GM18517 (cell line): ENCODE measurements around the gene MIA3.
"Not testable (repeated sequence)": the region's sequence is repeated elsewhere in the genome, so short reads cannot be mapped to it uniquely, and the experiment has no call there.

Experiments used
- ATAC-seq: cut with Tn5 transposase; IDR thresholded peaks from one replicate; pipeline ENCODE4 v1.9.1; 2021; ENCODE audit warnings: mild to moderate bottlenecking, moderate library complexity; ENCODE audit not compliant: unreplicated experiment

Gene MIA3

GRCh38 chr1:222665964-222666363 is 48.1 kb downstream of the MIA3 start:
- ATAC-seq: no peak

GRCh38 chr1:222668184-222668583 is 50.3 kb downstream of the MIA3 start:
- ATAC-seq: not testable (repeated sequence)

GRCh38 chr1:222669107-222669506 is 51.2 kb downstream of the MIA3 start:
- ATAC-seq: not testable (repeated sequence)

- no peak for ATAC-seq
Observed at GRCh38 chr1:222670110-222670509, 52.2 kb downstream of the MIA3 start.

GRCh38 chr1:222680080-222680479 is 62.2 kb downstream of the MIA3 start:
- ATAC-seq: no peak

- no peak for ATAC-seq
Observed at GRCh38 chr1:222691016-222691415, 73.1 kb downstream of the MIA3 start.

- no peak for ATAC-seq
Observed at GRCh38 chr1:222694927-222695326, 77.0 kb downstream of the MIA3 start.

GRCh38 chr1:222696741-222697140 is 78.8 kb downstream of the MIA3 start:
- ATAC-seq: no peak

GRCh38 chr1:222697203-222697602 is 79.3 kb downstream of the MIA3 start:
- ATAC-seq: no peak

- ATAC-seq: no peak
Observed at GRCh38 chr1:222697826-222698225, 79.9 kb downstream of the MIA3 start.

GRCh38 chr1:222702210-222702609 is 84.3 kb downstream of the MIA3 start:
- no peak for ATAC-seq

GRCh38 chr1:222704260-222704659 is 86.4 kb downstream of the MIA3 start:
- no peak for ATAC-seq

GRCh38 chr1:222706815-222707214 is 88.9 kb downstream of the MIA3 start:
- ATAC-seq: no peak

GRCh38 chr1:222709700-222710153 is 91.8 kb downstream of the MIA3 start:
- ATAC-seq: no peak

- ATAC-seq: peak; percentile 44
Observed at GRCh38 chr1:222711319-222712252, 93.7 kb downstream of the MIA3 start.

- peak; percentile 70 for ATAC-seq
Observed at GRCh38 chr1:222712253-222713090, 94.6 kb downstream of the MIA3 start, which contains the start of the genes AIDA and BROX. AIDA (minus strand) TSS chr1:222712491; CDS start chr1:222712317, 174 bp downstream. BROX (plus strand) TSS chr1:222712564; CDS start chr1:222715700, 3,136 bp downstream.

- peak; percentile 62 for ATAC-seq
Observed at GRCh38 chr1:222713091-222713961, 95.4 kb downstream of the MIA3 start.

GRCh38 chr1:222716393-222716792 is 98.5 kb downstream of the MIA3 start:
- no peak for ATAC-seq
